ENCODE data around the gene RABGAP1.

The RABGAP1 gene

GRCh38 chr9:123049589-123050222, 108.9 kb downstream of the RABGAP1 start:
- peak; percentile 70 for DNase-seq

DNA sequence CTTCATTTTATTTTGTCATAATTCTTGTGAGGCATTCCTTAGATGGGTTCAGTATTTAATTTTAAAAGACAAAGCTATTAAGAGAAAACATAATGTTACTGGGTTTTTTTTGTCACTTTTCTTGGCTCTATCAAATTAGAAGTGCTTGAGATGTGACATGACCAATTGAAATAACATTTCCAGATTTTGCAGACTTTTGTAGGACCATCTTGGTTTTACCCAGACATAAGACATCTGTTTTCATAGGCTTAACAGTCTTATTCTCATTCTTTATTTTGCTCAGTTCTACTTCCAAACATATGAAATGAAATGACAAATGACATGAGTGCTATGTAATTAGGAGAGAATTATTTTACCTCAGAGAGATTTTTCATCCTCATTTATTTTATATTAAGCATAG, 112.2 kb downstream of the RABGAP1 start:
- no peak for DNase-seq

DNA sequence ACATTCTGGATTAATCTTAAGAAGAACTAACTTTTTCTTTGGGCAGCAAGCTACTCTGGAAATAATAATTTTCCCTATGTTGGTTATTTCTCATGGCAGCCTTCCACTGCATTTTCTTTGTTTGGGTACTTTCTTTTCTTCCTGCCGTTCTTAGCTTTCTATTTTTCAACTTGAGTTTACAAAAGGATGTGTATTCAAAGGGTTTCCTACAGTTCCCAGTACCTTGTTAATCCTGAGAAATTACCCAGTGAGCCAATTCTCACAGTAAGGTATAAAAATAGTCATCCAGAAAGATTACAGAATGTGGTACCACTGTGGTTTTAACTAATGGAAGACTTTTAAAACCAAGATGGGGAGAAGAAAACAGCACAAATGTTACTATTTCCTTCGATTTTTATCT, 112.9 kb downstream of the RABGAP1 start:
- no peak for DNase-seq

- DNase-seq: no peak
Observed at GRCh38 chr9:123058834-123059233, 118.0 kb downstream of the RABGAP1 start.

DNA sequence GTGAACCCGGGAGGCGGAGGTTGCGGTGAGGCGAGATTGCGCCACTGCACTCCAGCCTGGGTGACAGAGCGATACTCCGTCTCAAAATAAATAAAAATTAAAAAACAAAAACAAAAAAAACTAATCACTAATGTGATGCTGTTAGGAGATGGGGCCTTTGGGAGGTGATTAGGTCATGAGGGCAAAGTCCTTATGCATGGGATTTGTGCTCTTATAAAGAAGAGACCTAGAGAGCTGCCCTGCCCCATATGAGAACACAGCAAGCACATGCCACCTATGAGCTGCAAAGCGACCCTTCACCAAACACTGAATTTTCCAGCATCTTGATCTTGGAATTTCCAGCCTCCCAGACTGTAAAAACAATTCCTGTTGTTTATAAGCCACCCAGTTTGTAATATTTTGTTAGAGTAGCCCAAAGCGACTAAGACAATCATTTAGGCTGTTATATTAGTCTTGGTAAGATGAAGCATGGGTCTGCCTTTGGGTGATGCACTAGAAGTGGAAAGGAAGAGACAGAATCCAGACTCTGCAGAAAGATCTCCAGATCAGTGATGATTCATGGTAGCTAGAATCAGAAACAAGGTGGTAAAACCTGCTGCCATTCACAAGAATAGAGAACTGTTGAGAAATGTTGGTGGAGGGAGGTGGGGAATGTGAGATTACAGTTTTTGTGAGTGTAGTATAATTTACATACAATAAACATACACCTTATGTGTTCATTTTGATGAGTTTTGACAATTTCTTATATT, 118.8 kb downstream of the RABGAP1 start:
- no peak for DNase-seq

- DNase-seq: no peak
Observed at GRCh38 chr9:123061216-123061615, 120.4 kb downstream of the RABGAP1 start.

DNA sequence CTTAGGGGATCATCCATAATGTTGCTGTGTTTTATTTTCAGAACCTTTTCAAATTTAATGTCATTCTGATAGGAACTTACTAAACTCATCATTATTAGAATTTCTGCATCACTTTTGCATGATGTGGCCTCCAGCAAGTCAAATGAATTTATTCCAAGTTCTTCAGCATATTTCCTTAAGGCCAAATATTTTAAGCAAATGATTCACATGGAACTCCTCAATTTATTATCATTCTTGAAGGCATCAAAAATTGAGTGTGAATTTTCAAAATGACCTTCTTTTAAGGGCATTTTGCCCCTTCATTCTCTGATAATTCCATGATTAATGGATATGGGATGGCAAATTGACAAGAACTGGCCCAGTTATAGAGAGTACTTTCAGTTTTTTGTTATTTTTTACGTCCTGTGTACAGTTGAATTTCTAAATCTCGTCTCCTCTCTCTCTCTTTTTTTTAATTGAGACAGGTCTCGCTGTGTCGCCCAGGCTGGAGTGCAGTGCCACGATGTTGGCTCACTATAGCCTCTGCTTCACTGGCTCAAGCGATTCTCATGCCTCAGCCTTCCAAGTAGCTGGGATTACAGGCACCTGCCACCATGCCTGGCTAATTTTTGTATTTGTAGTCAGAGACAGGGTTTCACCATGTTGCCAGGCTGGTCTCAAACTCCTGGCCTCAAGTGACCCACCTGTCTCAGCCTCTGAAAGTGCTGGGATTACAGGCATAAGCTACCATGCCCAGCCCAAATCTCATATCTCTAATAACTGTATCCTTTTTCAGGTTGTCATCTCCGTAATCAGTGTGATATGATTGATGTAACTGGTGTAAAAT, 121.7 kb downstream of the RABGAP1 start:
- DNase-seq: no peak

GRCh38 chr9:123063177-123063598, 122.4 kb downstream of the RABGAP1 start:
- no peak for DNase-seq

- DNase-seq: no peak
Observed at GRCh38 chr9:123063896-123064295, 123.1 kb downstream of the RABGAP1 start.

GRCh38 chr9:123064716-123065115, 123.9 kb downstream of the RABGAP1 start:
- no peak for DNase-seq

DNA sequence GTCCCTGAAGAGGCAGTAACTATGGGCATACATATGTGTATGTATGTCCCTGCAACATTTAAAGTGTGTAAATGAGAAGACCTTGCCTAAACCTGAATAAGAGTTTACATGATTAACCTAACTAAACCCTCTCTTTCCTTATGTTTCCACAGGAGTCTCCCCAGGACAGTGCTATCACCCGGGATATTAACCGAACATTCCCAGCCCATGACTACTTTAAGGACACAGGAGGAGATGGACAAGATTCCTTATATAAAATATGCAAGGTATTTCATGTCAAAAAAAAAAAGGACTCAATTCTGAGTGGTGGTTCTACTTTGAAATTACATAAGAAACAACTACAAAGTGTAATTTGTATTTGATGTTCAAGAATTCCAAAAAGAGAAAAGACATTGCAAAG, 124.4 kb downstream of the RABGAP1 start:
- no peak for DNase-seq

DNA sequence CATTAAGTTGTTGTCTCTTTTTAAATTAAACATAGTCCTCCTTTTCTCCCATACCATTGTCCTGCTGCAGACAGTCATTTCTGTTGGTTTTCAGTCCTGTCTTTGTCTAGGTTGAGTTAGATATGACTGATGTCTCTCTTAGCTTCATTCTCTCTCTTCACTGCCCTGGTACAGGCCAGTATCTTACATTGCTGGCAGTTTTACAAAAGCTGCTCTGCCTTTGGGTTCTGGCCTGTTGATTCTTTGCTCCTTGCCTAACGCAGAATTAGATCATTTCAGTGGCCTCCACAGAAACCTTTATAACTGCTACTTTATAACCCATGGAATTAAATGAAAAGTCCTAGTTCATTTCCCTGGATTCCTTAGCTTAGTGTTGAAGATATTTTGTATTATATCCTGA, 126.3 kb downstream of the RABGAP1 start:
- no peak for DNase-seq

- DNase-seq: no peak
Observed at GRCh38 chr9:123069010-123069481, 128.2 kb downstream of the RABGAP1 start.

GRCh38 chr9:123070198-123070597, 129.4 kb downstream of the RABGAP1 start:
- DNase-seq: no peak

- DNase-seq: no peak
Observed at GRCh38 chr9:123072407-123072995, 131.7 kb downstream of the RABGAP1 start.

GRCh38 chr9:123073441-123073840, 132.6 kb downstream of the RABGAP1 start:
- DNase-seq: no peak

DNA sequence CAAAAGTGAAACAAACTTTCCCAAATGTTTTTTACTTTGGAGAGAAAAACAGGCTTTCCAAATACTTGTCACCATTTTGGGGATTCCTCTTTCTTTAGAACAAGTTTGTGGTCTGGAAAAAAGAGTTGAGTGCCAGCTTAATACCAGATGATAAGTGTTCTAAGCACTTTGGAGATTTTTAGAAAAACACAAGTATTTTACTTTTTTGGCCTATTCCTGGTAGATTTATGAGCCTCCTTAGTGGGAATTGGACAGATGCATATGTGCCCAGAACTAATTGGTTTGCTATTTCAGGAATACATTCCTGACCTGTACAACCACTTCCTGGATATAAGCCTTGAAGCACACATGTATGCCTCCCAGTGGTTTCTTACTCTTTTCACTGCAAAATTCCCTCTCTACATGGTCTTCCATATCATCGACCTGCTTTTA, 133.2 kb downstream of the RABGAP1 start:
- no peak for DNase-seq

DNA sequence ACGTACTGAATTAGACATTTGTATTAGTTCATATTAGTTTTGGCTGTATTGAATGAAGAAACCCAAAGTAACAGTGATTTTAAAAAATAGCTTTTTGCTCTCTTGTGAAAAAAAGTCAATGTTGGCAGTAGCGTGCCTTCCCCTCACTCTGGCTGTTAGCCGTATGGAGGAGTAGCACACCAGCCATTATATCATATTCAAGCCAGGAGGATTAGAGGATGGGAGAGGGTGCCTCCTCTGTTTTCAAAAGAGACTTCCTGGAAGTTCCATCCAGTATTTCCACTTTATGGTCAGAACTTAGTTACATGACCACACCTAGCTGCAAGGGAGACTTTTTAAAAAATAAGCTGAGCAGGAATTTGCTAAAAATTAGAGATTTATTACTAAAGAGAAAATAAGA, 133.8 kb downstream of the RABGAP1 start:
- DNase-seq: no peak

- DNase-seq: no peak
Observed at GRCh38 chr9:123080444-123080843, 139.6 kb downstream of the RABGAP1 start.

- no peak for DNase-seq
Observed at GRCh38 chr9:123081824-123082223, 141.0 kb downstream of the RABGAP1 start.

DNA sequence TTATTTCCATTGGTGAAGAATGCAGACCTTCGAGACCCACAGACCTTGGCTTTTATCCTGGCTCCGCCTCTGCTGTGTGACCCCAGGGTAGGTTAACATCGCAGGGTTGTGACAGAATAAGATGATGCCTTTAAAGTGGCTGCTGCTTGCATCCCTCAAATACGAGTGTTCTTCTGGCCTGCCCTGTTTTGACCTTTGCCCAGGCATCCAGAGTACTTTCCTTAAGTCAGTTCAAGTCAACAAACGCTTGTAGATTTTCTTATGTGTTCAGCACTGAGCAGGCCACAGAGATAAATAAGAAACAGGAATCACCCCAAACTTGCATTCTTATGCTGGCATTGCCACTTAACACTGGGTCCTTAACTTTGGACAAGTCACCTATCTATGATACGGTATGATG, 142.9 kb downstream of the RABGAP1 start:
- no peak for DNase-seq

- DNase-seq: no peak
Observed at GRCh38 chr9:123084256-123084655, 143.4 kb downstream of the RABGAP1 start.

DNA sequence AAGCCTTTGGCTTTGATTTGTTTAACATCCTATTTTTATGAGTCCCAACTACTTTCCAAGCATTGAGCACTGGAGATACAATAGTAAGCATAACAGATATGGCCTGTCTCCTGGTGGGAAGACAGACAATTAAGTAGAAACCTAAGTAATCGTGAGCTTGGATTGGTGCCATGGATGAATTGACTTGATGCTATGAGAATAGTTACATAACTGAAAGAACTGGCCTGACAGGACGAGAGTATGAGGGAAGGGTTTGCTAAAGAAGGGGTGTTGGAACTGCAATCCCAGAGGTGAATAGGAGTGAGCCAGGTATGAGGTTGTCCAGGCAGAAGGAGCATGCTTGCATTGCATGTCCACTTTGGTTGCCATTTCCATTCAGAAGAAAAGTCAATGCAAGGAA, 145.1 kb downstream of the RABGAP1 start:
- no peak for DNase-seq

All from NCI-H446 treated with DMSO at 0.1 percent for 48 hours (cell line).